HG03135 (cell line): ENCODE data around the gene LAG3.
A peak's percentile ranks its signal among the peaks of the same experiment; 100 is the strongest.
"Not testable (repeated sequence)": the region's sequence is repeated elsewhere in the genome, so short reads cannot be mapped to it uniquely, and the experiment has no call there.

Experiments used
- ATAC-seq: cut with Tn5 transposase; IDR thresholded peaks from one replicate; pipeline ENCODE4 v1.9.1; 2021; ENCODE audit warnings: mild to moderate bottlenecking, moderate library complexity; ENCODE audit not compliant: unreplicated experiment

Gene LAG3

GRCh38 chr12:6772331-6772695, at the start of gene LAG3:
Gene LAG3, plus strand, starts transcription at chr12:6772520. Its CDS starts 333 bp downstream, at chr12:6772853.
- no peak for ATAC-seq

- ATAC-seq: no peak
These were observed 49.5 kb upstream of the LAG3 start for GRCh38 chr12:6722863-6723262.

GRCh38 chr12:6723607-6724408, 48.5 kb upstream of the LAG3 start, which contains the start of gene COPS7A:
Gene COPS7A, plus strand, starts transcription at chr12:6724046. Its CDS starts 611 bp downstream, at chr12:6724657.
- peak; percentile 94 for ATAC-seq

GRCh38 chr12:6724409-6724797, 47.9 kb upstream of the LAG3 start:
- ATAC-seq: peak; percentile 20

GRCh38 chr12:6725350-6725749, 47.0 kb upstream of the LAG3 start:
- ATAC-seq: no peak

- ATAC-seq: no peak
These were observed 43.1 kb upstream of the LAG3 start for GRCh38 chr12:6729186-6729585.

- ATAC-seq: no peak
These were observed 42.2 kb upstream of the LAG3 start for GRCh38 chr12:6730169-6730568.

GRCh38 chr12:6734506-6735387, 37.6 kb upstream of the LAG3 start:
- no peak for ATAC-seq

- no peak for ATAC-seq
These were observed 36.7 kb upstream of the LAG3 start for GRCh38 chr12:6735448-6736191.

GRCh38 chr12:6736754-6737153, 35.6 kb upstream of the LAG3 start:
- no peak for ATAC-seq

- ATAC-seq: not testable (repeated sequence)
These were observed 30.2 kb upstream of the LAG3 start for GRCh38 chr12:6742080-6742479.

GRCh38 chr12:6742834-6743233, 29.5 kb upstream of the LAG3 start:
- no peak for ATAC-seq

- ATAC-seq: not testable (repeated sequence)
These were observed 29.0 kb upstream of the LAG3 start for GRCh38 chr12:6743300-6743699.

- no peak for ATAC-seq
These were observed 26.4 kb upstream of the LAG3 start for GRCh38 chr12:6745741-6746525.

- ATAC-seq: no peak
These were observed 25.1 kb upstream of the LAG3 start for GRCh38 chr12:6747216-6747615.

GRCh38 chr12:6748761-6749160, 23.6 kb upstream of the LAG3 start:
- no peak for ATAC-seq

GRCh38 chr12:6750506-6750905, 21.8 kb upstream of the LAG3 start:
- ATAC-seq: no peak

GRCh38 chr12:6751767-6752166, 20.6 kb upstream of the LAG3 start:
- ATAC-seq: no peak

- ATAC-seq: no peak
These were observed 20.0 kb upstream of the LAG3 start for GRCh38 chr12:6752167-6752920.
